Measurements from ENCODE around the gene PLOD1.
"Not testable (repeated sequence)": the region's sequence is repeated elsewhere in the genome, so short reads cannot be mapped to it uniquely, and the experiment has no call there.

PLOD1 gene

GRCh38 chr1:11934302-11935056 lies at the start of gene PLOD1:
Gene PLOD1 (plus strand): TSS chr1:11934717. CDS start chr1:11934780, 63 bp downstream.
- peak; percentile 87 for DNase-seq (ENCODE audit: low read depth)

- no peak for DNase-seq (ENCODE audit: low read depth)
Measured at GRCh38 chr1:11885916-11886315, 48.6 kb upstream of the PLOD1 start.

DNA sequence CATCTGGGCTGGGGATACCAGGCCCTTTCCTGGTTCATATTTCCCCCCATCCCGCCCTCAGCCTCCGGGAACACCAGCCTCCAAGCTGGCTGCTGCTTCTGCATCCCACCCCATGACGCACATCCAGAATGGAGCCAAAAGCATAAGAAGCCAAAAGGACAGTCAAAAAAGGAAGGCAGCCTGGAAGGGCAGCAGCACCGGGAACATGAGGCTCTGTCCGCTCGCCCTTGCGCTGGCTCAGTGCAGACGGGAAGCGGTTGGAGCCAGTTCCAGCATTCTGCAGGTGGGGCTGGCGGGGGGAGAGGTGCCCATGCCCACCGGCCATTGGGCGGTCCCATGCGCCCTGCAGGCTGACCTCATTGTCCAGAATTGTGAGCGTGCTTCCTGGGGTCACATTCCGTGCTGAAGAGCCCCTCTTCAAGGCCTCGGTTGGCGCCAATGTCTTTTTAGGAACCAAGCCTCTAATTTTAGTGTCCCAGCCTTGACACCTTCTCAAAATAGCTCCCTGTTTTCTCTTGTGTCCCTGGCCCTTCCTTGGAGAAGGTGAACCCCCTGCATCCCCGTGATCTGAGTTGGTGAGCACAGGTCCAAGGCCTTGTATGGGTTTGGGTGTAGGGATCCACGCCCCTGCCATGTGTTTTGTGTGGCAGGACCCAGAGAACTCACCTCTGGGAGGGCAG lies 47.4 kb upstream of the PLOD1 start:
- no peak for DNase-seq (ENCODE audit: low read depth)

DNA sequence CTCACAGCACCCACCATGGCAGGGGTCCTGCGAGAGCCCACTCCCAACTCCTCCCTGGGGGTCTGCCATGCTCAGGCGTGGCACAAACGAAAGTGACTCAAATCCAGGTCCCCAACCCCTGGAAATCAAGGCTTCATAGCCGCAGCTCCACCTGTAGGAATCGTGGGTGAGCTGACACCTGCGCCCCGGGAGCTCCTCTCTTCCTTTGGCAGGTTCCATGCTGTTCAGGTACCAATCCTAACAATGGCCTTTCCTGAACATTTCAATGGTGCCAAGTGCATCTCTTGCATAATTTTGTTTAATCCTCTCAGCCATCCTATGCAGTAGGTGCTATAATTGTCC lies 46.9 kb upstream of the PLOD1 start:
- no peak for DNase-seq (ENCODE audit: low read depth)

DNA sequence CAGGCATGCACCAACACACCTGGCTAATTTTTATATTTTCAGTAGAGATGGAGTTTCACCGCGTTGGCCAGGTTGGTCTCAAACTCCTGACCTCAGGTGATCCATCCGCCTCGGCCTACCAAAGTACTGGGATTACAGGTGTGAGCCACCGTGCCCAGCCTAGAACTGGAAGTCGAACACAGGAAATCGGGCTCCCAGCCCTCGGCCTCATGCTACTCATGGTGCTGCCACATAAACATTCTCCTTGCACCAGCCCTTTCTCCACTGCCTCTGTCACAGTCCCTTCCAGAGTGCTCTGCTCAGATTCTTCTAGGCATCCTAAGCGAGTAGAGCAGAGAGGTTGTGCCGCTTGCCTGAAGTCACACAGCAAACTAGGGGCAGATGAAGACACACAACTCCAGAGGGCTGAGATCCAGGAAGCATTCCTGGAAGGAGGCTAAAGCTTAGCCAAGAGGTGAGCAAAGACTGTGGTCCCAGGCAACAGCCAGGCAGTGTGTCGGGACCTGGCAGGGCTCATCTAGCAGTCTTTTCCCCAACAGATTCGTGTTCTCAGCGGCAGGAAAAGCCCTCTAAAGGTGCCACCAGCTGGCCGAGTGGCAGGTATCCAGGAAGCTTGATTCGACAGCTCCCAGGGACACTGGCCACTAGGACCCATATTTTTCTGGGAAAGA lies 46.2 kb upstream of the PLOD1 start:
- no peak for DNase-seq (ENCODE audit: low read depth)

DNA sequence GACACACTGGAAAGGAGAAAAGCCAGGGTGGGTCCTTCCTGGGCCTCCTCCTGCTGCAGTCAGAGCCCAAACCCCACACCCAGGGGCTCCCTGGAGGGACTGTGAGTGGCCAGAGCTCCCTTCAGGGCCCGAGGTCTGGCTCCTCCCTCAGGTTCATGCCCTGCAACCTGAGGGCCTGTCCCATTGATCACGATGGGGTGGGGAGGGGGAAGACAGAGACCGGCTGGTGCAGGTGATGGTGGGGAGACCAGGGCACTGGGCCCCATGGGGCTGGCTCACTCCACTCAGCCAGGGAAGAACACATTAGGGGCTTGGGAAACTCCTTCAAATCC lies 45.7 kb upstream of the PLOD1 start:
- DNase-seq (ENCODE audit: low read depth): no peak

GRCh38 chr1:11891433-11892186 lies 42.9 kb upstream of the PLOD1 start:
- DNase-seq (ENCODE audit: low read depth): no peak

DNA sequence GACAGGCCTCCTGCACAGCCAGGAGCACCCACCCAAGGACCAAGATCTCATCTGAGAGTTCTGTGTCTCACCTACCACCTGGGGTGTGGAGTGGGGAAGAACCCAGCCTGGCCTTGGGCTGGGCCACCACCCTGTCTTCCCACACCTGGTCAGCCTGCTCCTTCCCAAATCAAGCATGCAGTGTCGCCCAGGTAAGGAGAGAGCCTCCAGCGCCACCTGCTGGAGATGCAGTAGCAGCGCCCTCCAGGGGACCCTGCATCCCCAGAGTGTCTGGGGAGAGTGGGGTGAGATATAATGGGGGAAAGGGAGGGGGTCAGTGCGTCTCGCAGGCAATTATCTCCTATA lies 40.6 kb upstream of the PLOD1 start:
- peak; percentile 21 for DNase-seq (ENCODE audit: low read depth)

GRCh38 chr1:11894501-11894900 lies 40.0 kb upstream of the PLOD1 start:
- DNase-seq (ENCODE audit: low read depth): not testable (repeated sequence)

DNA sequence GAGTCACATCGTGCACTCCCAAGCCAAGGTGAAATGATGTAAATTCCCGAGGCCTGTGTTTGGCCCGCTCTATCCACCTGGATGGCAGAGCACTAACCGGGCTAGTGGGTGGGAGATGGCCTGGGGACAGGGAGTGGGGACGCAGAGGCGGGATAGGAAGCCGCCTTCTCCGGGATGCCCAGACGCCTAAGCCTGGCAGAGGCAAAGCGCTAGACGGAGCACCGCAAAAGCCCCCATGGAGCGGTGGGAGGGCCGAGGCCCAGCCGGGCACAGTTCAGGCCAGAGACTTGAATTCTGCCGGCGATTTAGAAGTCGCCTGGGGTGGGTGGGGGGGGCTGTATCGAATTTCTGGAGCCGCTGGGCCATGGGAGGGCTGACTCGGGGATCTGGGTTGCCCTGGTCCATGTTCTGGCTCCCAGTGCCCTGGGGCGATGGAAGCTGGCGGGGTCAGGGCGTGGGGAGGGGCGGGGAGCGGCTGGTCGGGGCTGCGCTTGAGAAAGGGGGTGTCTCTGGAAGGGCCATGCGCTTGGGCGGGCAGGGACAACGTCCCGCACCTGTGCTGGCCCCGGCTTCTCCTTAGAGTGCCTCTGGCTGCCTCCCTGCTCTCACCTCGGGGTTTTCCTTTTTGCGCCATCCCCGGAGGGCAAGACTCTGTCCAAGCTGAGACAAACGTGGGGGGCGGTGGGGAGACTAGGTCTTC lies 36.3 kb upstream of the PLOD1 start:
- no peak for DNase-seq (ENCODE audit: low read depth)

DNA sequence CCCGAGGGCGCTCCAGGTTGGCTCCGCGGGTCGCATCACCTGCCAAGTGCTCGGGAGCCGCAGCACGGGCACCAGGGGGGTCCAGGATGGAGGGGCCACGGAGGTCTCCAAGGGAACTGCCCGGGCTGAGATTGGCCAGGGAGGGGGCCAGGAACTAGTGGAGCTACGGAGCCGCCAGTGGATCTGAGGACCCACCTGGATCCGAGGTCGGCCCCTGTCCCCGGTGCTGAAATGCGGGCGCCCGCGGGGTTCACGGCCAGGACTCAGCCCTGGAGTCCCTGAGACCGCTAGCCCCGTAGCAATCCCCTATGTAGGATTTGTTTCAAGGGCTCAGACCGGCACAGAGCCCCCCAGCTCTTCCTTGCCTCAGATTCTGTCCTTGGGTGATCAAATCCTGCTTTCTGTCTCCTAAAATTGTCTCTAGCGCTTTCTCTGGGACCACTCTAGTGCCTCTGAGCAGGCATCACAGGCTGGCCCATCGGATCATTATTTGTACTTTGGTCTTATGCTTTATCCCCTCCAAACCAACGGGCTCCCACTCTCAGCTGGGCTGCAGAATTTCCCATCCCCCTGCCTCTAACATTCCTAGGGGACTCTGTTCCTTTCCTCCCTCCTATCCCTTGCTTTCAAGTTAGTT lies 35.6 kb upstream of the PLOD1 start:
- no peak for DNase-seq (ENCODE audit: low read depth)

- not testable (repeated sequence) for DNase-seq (ENCODE audit: low read depth)
Measured at GRCh38 chr1:11901446-11901845, 33.1 kb upstream of the PLOD1 start.

- no peak for DNase-seq (ENCODE audit: low read depth)
Measured at GRCh38 chr1:11903210-11903609, 31.3 kb upstream of the PLOD1 start.

GRCh38 chr1:11904156-11904555 lies 30.4 kb upstream of the PLOD1 start:
- DNase-seq (ENCODE audit: low read depth): not testable (repeated sequence)

GRCh38 chr1:11904978-11905377 lies 29.5 kb upstream of the PLOD1 start:
- no peak for DNase-seq (ENCODE audit: low read depth)

DNA sequence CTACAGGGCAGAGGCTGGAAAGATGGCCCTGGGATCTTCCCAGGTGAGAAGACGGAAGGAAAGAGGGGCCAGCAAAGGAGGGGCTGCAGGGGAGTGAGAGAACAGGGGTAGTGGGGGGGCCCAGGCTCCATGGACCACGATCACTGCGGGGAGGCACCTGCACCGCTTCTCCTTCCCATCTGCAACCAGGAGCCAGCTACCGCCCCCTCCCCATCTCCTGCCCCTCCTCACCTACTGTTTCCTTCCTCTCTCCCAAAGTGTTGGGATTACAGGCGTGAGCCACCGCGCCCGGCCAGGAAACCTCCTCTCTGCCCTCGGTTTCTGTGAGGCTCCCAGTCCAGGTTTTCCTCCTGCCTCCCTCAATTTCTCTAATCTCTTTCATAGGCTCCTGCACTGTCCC lies 27.6 kb upstream of the PLOD1 start:
- DNase-seq (ENCODE audit: low read depth): no peak

DNA sequence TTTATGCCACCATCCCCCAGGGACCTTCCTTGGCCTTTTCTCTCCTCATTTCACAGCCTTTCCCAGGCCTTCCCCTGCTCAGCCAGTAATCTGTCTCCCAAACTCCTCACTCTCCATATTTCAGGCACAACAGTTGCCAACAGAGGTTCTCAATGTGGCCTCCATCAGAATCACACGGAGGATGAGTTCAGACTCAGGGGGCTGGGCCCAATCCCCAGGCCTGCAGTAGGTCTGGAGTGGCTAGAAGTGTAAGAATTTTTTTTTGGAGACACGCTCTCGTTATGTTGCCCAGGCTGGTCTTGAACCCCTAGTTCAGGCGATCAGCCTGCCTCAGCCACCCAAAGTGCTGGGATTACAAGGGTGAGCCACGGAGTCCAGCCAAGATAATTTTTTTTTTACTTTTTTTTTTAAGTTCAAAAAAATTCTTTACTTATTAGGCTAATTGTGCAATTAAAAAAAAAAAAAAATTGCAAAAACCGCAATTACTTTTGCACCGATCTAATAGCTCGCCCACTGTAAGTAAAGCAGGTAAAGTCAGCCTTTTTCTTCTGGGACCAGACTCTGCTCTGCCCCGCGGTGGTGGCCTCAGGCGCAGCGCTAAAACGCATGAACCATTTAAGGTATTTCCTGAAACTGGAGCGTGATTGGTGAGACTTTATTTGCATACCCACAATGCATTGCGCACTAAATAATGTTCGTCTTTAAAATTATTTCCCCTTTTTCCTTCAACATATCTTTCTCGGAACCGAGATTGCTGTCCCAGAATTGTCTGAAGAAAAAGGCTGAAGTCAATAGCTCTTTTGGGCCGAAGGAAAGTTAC lies 27.0 kb upstream of the PLOD1 start:
- peak; percentile 88 for DNase-seq (ENCODE audit: low read depth)

DNA sequence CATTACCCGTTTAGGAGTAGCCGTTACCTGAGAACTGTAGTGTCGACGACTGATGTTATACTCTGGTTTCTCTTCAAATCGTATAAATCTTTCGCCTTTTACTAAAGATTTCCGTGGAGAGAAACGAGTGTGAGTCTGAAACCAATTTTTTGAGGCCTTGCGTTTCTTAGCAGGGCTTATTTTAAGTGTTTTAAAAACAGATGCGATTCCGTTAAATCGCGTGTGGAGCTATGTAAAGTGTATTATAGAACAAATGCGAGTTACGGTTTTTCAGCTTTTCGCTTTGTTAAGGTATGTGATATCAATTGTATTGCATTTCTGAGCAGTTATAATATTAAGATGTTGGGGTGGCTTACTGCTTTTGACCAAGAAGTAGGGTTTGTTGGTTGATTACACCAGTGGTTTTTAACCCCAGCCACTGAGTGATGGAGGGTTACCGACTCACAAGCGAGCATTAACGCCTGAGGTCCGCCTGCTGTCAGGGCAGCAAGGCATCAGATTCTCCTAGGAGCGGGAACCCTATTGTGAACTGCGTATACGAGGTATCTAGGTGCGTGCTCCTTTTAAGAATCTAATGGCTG lies 26.3 kb upstream of the PLOD1 start:
- DNase-seq (ENCODE audit: low read depth): peak; percentile 98

DNA sequence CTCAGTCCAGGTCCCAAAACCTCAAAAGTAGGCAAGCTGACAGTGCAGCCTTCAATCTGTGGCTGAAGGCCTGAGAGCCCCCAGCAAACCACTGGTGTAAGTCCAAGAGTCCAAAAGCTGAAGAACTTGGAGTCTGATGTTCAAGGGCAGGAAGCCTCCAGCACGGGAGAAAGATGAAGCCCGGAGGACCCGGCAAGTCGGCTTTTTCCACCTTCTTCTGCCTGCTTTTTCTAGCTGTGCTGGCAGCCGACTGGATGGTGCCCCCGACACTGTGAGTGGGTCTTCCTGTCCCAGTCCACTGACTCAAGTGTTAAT lies 23.6 kb upstream of the PLOD1 start:
- DNase-seq (ENCODE audit: low read depth): not testable (repeated sequence)

- no peak for DNase-seq (ENCODE audit: low read depth)
Measured at GRCh38 chr1:11912000-11912399, 22.5 kb upstream of the PLOD1 start.

Measured in iris pigment epithelial cell (primary cell).